ENCODE results near the gene UMPS. TPM values are rescaled to one million over a fixed set of nuclear protein-coding genes. Genes with fewer than 3 reads are reported as not detected.

Gene UMPS
- 14.4 and 19.6 TPM in 2 replicates for total RNA-seq

DNA sequence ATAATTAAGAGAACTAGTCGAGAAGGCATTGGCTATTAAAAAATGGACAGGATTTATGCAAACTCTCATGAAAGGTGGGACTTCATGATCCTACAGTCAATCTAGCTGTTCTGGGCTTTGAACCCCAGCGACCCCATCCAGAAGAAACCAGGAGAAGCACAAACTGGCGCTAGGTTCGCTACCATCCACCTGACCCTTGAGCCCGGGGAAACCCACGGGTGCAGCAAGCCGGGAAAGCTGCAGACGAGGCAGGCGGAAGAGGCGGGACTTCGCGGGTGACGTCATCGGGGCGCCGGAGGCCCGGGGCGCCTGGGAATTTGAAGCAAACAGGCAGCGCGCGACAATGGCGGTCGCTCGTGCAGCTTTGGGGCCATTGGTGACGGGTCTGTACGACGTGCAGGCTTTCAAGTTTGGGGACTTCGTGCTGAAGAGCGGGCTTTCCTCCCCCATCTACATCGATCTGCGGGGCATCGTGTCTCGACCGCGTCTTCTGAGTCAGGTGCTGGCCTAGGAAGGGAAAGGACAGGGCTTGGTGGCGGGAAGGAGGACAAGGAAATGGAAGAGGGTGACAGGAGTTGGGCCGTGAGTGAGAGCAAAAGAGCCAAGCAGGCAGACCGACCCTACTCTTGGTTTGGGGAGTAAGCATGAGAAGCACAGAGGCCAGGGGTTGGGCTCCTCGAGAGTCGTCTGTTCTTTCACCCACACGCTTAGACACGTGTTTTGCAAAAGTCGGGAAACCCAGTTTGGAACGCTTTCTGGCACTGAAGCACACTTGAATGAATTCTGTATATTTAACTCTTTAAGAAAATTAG lies at the start of gene UMPS:
TSS of gene UMPS (plus strand) at position 324 of the 812 bp plus-strand sequence. CDS start at position 344, 20 bp downstream.

Other genes with a start within 250 kb of the UMPS start
- 103 and 137 TPM in 2 replicates for gene ITGB5, start 156.9 kb downstream of the UMPS start, total RNA-seq
- not detected in 2 replicates for gene MUC13, start 204.3 kb downstream of the UMPS start, total RNA-seq